ENCODE results near the gene PLEKHG4B. TPM values are rescaled to one million over a fixed set of nuclear protein-coding genes. Genes with fewer than 3 reads are reported as not detected.

Gene PLEKHG4B
- polyA plus RNA-seq, 1 donor from 2014 or later, result 0.78 TPM

- H3K4me3 ChIP-seq (ENCODE audit: low read length), result no peak overlapping the region
- H3K9ac ChIP-seq (ENCODE audit: low read length), result no peak overlapping the region
- no peak overlapping the region for H2AFZ ChIP-seq (ENCODE audit: low read depth, low read length)
- no peaks in the 10 kb centered on the region for H4K20me1 ChIP-seq (ENCODE audit: insufficient read depth)
- H3K27ac ChIP-seq (ENCODE audit: low read length), result no peak overlapping the region
- H3K9me2 ChIP-seq (ENCODE audit: insufficient read depth, low read length), result no peaks in the 10 kb centered on the region
- no peaks in the 10 kb centered on the region for H3F3A ChIP-seq (ENCODE audit: insufficient read depth, low read length, poor library complexity, severe bottlenecking)
- H3K4me2 ChIP-seq (ENCODE audit: low read length), result no peak overlapping the region
- no peaks in the 10 kb centered on the region for H3K9me3 ChIP-seq (ENCODE audit: low read length)
- no peaks in the 10 kb centered on the region for H3K79me2 ChIP-seq (replicated peaks; ENCODE audit: insufficient read depth, low read length)
- no peaks in the 10 kb centered on the region for H3K36me3 ChIP-seq (ENCODE audit: insufficient read depth, low read length)
- no peaks in the 10 kb centered on the region for H3K27me3 ChIP-seq (ENCODE audit: insufficient read depth, low read depth, low read length)
- TF ChIP-seq EZH2 (IDR thresholded peaks at IDR 0.05; ENCODE audit: borderline replicate concordance, insufficient read depth, low read length, poor library complexity, severe bottlenecking), result no peak
Measured at GRCh38 chr5:166441-167372, 74.7 kb downstream of the PLEKHG4B start.

- no peak overlapping the region for H3K27ac ChIP-seq (ENCODE audit: low read length)
- no peak overlapping the region for H3K9ac ChIP-seq (ENCODE audit: low read length)
- no peak overlapping the region for H3K4me3 ChIP-seq (ENCODE audit: low read length)
- H4K20me1 ChIP-seq (ENCODE audit: insufficient read depth), result no peaks in the 10 kb centered on the region
- no peaks in the 10 kb centered on the region for H3F3A ChIP-seq (ENCODE audit: insufficient read depth, low read length, poor library complexity, severe bottlenecking)
- H3K9me3 ChIP-seq (ENCODE audit: low read length), result no peaks in the 10 kb centered on the region
- H3K4me2 ChIP-seq (ENCODE audit: low read length), result no peak overlapping the region
- no peak overlapping the region for H2AFZ ChIP-seq (ENCODE audit: low read depth, low read length)
- H3K79me2 ChIP-seq (replicated peaks; ENCODE audit: insufficient read depth, low read length), result no peaks in the 10 kb centered on the region
- TF ChIP-seq EP300 (conservative IDR thresholded peaks at IDR 0.05; ENCODE audit: poor library complexity, severe bottlenecking), result no peak
- no peak for TF ChIP-seq SMC3 (conservative IDR thresholded peaks at IDR 0.05; ENCODE audit: poor library complexity)
- TF ChIP-seq RAD21 (conservative IDR thresholded peaks at IDR 0.05), result no peak
- TF ChIP-seq CTCF (IDR thresholded peaks at IDR 0.05; ENCODE audit: poor library complexity, severe bottlenecking), result no peak
- no peak for TF ChIP-seq EZH2 (IDR thresholded peaks at IDR 0.05; ENCODE audit: borderline replicate concordance, insufficient read depth, low read length, poor library complexity, severe bottlenecking)
- no peak for TF ChIP-seq TAF1 (IDR thresholded peaks at IDR 0.05; ENCODE audit: low read depth)
- TF ChIP-seq MXI1 (conservative IDR thresholded peaks at IDR 0.05; ENCODE audit: poor library complexity, severe bottlenecking), result no peak
- no peak for TF ChIP-seq REST (IDR thresholded peaks at IDR 0.05; ENCODE audit: borderline replicate concordance)
- no peak for TF ChIP-seq POLR2AphosphoS5 (IDR thresholded peaks at IDR 0.05)
- H3K27me3 ChIP-seq (ENCODE audit: insufficient read depth, low read depth, low read length), result no peaks in the 10 kb centered on the region
- no peaks in the 10 kb centered on the region for H3K36me3 ChIP-seq (ENCODE audit: insufficient read depth, low read length)
- no peaks in the 10 kb centered on the region for H3K9me2 ChIP-seq (ENCODE audit: insufficient read depth, low read length)
Measured at GRCh38 chr5:167511-167910, 75.5 kb downstream of the PLEKHG4B start.
